Tibial nerve (tissue), 4 donors: Measurements from ENCODE around the gene FNDC3B.

ENCODE experiments used
- EP300 ChIP-seq, 2 donors: sonication (generic); formaldehyde crosslinking; IDR thresholded peaks; one replicate each; pipeline ENCODE4 v1.6.1; 2017; ENCODE audit warnings: antibody characterized with exemption in 2 of 2, mild to moderate bottlenecking in 1 of 2
- POLR2A ChIP-seq, 2 donors: fragments of 450-650 bp; IDR thresholded peaks; one replicate each; pipeline ENCODE4 v1.6.1; 2017; ENCODE audit warnings: antibody characterized with exemption in 2 of 2, mild to moderate bottlenecking in 2 of 2, moderate library complexity in 2 of 2
- TF ChIP-seq, protein P1 (sequence below), 5 experiments: fragments of 200-600 bp in 3 of 5; fragments of 450-650 bp in 2 of 5; sonication (generic) in 3 of 5; IDR thresholded peaks; one replicate each; pipeline ENCODE4 v1.5.1; 2016 to 2019; ENCODE audit warnings: antibody characterized with exemption in 5 of 5, mild to moderate bottlenecking in 3 of 5, moderate library complexity in 2 of 5

DNA sequence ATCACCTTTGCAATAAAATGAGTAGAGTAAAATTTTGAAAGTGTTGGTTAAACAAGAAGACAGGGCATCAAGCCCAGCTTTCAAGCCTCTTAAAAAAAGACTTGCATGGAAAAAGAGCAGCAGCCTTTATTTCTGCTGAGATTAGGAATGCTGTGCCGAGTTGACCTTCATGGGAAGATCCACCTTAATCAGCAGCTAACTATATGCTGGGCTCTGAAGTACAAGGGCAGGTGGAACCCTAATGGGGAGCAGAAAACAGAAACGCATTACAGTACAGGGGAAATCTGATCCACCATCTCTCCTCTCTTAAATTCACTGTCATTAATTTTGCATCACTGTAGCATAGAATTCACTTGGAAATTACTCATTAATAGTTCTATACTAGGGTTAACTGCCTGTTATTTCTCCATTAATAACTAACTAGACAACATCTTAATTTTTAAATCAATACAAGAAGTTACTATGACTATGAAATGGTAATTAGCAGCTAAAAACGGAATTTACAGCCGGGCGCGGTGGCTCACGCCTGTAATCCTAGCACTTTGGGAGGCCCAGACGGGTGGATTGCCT lies 275.3 kb downstream of the FNDC3B start:
- TF ChIP-seq, protein P1, sequence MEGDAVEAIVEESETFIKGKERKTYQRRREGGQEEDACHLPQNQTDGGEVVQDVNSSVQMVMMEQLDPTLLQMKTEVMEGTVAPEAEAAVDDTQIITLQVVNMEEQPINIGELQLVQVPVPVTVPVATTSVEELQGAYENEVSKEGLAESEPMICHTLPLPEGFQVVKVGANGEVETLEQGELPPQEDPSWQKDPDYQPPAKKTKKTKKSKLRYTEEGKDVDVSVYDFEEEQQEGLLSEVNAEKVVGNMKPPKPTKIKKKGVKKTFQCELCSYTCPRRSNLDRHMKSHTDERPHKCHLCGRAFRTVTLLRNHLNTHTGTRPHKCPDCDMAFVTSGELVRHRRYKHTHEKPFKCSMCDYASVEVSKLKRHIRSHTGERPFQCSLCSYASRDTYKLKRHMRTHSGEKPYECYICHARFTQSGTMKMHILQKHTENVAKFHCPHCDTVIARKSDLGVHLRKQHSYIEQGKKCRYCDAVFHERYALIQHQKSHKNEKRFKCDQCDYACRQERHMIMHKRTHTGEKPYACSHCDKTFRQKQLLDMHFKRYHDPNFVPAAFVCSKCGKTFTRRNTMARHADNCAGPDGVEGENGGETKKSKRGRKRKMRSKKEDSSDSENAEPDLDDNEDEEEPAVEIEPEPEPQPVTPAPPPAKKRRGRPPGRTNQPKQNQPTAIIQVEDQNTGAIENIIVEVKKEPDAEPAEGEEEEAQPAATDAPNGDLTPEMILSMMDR (IDR thresholded peaks at IDR 0.05), result no peak
- no peak for TF ChIP-seq EP300 (IDR thresholded peaks at IDR 0.05)
- TF ChIP-seq POLR2A (IDR thresholded peaks at IDR 0.05), result no peak
